HUES48 (cell line): ENCODE measurements around the gene RAPGEF4.

Experiments
- H3K27ac ChIP-seq: one replicate; pipeline ENCODE4 v1.7.0; 2013; ENCODE audit warnings: low read depth, low read length, inconsistent platforms
- H3K27me3 ChIP-seq: 2 replicates; pipeline ENCODE4 v1.6.1; 2013; ENCODE audit warnings: mild to moderate bottlenecking, low read length; ENCODE audit not compliant: control insufficient read depth, insufficient read depth
- H3K36me3 ChIP-seq: 2 replicates; pipeline ENCODE4 v1.6.1; 2013; ENCODE audit warnings: low read length; ENCODE audit not compliant: control insufficient read depth, insufficient read depth
- H3K4me1 ChIP-seq: 2 replicates; pipeline ENCODE4 v1.6.1; 2013; ENCODE audit warnings: mild to moderate bottlenecking, low read length; ENCODE audit not compliant: control insufficient read depth, insufficient read depth
- H3K4me3 ChIP-seq: 2 replicates; pipeline ENCODE4 v1.5.1; 2013; ENCODE audit warnings: mild to moderate bottlenecking, low read depth, low read length
- H3K9ac ChIP-seq: 2 replicates; pipeline ENCODE4 v1.6.1; 2013; ENCODE audit warnings: mild to moderate bottlenecking, low read depth, low read length, moderate library complexity
- H3K9me3 ChIP-seq: 2 replicates; pipeline ENCODE4 v1.6.1; 2013; ENCODE audit warnings: low read length; ENCODE audit not compliant: control insufficient read depth, insufficient read depth

Gene RAPGEF4

DNA sequence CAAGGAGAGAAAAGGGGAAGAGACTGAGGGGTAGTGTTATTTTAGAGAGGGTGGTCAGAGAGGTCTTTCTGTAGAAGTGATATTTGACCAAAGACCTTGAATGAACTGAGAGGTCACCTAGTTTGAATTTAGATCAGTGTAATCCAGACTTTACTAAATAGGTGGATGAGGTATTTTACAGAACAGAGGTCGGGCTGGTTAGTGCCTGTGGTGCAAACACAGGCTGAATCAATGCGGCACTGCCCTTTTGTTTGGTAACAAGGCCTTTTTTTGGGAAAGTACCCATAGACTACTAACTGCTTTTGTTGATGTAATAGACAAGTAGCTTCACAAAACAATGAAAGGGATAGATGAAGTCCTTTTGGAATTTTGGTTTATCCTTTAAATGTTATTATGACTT lies 15.9 kb downstream of the RAPGEF4 start:
- H3K36me3 ChIP-seq = no peaks in the 10 kb centered on the region
- H3K9me3 ChIP-seq = peaks cover 11% of the 10 kb centered on the region; the same call in 1 of the 2 replicates
- no peak overlapping the region for H3K27ac ChIP-seq
- no peaks in the 10 kb centered on the region for H3K4me1 ChIP-seq
- no peak overlapping the region for H3K4me3 ChIP-seq
- H3K27me3 ChIP-seq = no peaks in the 10 kb centered on the region
- no peak overlapping the region for H3K9ac ChIP-seq

- no peaks in the 10 kb centered on the region for H3K27me3 ChIP-seq
- H3K9me3 ChIP-seq = peaks cover 8% of the 10 kb centered on the region; the same call in 1 of the 2 replicates
- no peaks in the 10 kb centered on the region for H3K4me1 ChIP-seq
- no peak overlapping the region for H3K27ac ChIP-seq
- no peak overlapping the region for H3K4me3 ChIP-seq
- no peak overlapping the region for H3K9ac ChIP-seq
- H3K36me3 ChIP-seq = no peaks in the 10 kb centered on the region
Measured at GRCh38 chr2:172753610-172754009, 18.0 kb downstream of the RAPGEF4 start.

GRCh38 chr2:172759441-172759840 lies 23.8 kb downstream of the RAPGEF4 start:
- Histone ChIP-seq H3K27me3 (no peaks in the 10 kb centered on the region), H3K4me3 (no peak overlapping the region), H3K4me1 (no peaks in the 10 kb centered on the region), H3K27ac (no peak overlapping the region), H3K36me3 (no peaks in the 10 kb centered on the region), H3K9me3 (no peaks in the 10 kb centered on the region), H3K9ac (no peak overlapping the region)

DNA sequence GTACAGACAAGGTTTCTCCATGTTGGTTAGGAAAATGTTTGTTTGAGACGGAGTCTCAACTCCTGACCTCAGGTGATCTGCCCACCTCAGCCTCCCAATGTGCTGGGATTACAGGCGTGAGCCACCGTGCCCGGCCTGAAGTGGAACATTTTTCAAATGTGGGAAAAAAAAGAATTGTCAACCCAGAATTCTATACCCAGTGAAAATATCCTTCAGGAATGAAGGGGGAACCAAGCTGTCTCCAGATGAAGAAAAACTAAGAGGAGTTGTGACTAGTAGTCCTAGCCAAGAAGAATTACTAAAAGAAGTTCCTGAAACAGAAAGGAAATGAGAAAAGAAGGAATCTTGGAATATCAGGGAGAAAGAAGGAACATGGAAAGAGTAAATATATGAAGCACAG lies 25.7 kb downstream of the RAPGEF4 start:
- H3K9me3 ChIP-seq = no peaks in the 10 kb centered on the region
- no peaks in the 10 kb centered on the region for H3K4me1 ChIP-seq
- no peak overlapping the region for H3K4me3 ChIP-seq
- H3K36me3 ChIP-seq = no peaks in the 10 kb centered on the region
- H3K27ac ChIP-seq = no peak overlapping the region
- no peak overlapping the region for H3K9ac ChIP-seq
- no peaks in the 10 kb centered on the region for H3K27me3 ChIP-seq

GRCh38 chr2:172762574-172762973 lies 26.9 kb downstream of the RAPGEF4 start:
- H3K4me3 ChIP-seq = no peak overlapping the region
- H3K4me1 ChIP-seq = no peaks in the 10 kb centered on the region
- H3K9me3 ChIP-seq = no peaks in the 10 kb centered on the region
- H3K9ac ChIP-seq = no peak overlapping the region
- no peaks in the 10 kb centered on the region for H3K27me3 ChIP-seq
- no peak overlapping the region for H3K27ac ChIP-seq
- no peaks in the 10 kb centered on the region for H3K36me3 ChIP-seq

DNA sequence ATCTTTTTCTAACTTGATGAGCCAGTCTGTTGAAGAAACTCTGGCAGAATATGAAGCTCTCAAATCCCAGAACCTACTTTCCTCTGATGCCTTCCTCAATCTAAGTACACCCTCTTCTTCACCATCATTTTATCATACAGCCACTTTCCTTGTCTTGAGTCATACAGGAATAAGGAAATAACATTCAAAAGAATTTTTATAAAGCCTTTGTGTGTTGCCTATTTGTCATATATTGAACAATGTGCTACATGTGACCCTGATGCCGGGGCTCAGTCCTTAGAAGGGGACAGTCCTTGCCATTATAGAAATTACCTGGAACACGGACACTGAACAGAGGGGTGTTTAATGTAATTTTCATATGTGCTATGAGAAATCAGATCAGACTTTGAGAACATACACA lies 27.4 kb downstream of the RAPGEF4 start:
- Histone ChIP-seq H3K9ac (no peak overlapping the region), H3K4me3 (no peak overlapping the region), H3K4me1 (no peaks in the 10 kb centered on the region), H3K27me3 (no peaks in the 10 kb centered on the region), H3K27ac (no peak overlapping the region), H3K9me3 (no peaks in the 10 kb centered on the region), H3K36me3 (no peaks in the 10 kb centered on the region)

GRCh38 chr2:172765662-172766061 lies 30.0 kb downstream of the RAPGEF4 start:
- no peak overlapping the region for H3K9ac ChIP-seq
- H3K27ac ChIP-seq = no peak overlapping the region
- H3K4me3 ChIP-seq = no peak overlapping the region
- H3K36me3 ChIP-seq = no peaks in the 10 kb centered on the region
- H3K9me3 ChIP-seq = no peaks in the 10 kb centered on the region
- no peaks in the 10 kb centered on the region for H3K27me3 ChIP-seq
- no peaks in the 10 kb centered on the region for H3K4me1 ChIP-seq

DNA sequence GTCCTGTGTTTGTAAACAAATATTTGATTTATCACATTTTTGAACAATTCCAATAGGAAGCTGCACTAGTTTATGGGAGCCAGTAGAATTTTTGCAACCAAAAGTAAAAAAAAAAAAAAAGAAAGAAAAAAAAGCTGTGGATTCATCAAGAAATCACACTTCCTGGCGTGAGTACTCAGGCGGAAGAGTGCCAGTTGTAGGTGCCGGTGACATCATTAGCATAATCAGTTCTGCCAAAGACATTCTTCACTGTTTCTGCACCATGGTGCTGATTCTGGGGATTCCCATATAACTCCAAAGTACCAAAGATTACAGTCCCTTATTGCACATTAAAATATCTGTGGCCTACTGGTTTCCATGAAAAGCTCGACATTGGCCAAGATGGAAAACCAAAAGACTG lies 32.8 kb downstream of the RAPGEF4 start:
- Histone ChIP-seq H3K27ac (no peak overlapping the region), H3K36me3 (no peaks in the 10 kb centered on the region), H3K9me3 (no peaks in the 10 kb centered on the region), H3K4me3 (no peak overlapping the region), H3K9ac (no peak overlapping the region), H3K27me3 (no peaks in the 10 kb centered on the region), H3K4me1 (no peaks in the 10 kb centered on the region)

DNA sequence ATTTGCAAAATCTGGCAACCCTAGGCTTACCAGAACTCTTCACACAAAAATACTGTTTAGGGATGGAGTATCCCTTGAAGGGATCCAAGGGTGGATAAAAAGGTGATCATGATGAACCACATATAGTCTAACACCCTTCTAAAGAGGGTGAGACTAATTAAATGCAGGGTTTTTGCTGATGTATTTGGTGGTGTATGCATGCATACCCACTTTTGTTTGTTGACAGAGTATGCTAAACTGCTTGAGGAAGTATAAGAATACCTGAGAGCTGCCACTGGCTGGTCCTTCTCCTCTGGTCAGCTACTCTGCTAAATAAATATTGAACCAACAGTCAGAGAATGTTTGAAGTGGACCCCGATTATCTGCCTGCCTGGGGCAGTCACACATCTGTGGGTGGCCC lies 34.2 kb downstream of the RAPGEF4 start:
- no peaks in the 10 kb centered on the region for H3K4me1 ChIP-seq
- H3K27ac ChIP-seq = no peak overlapping the region
- H3K27me3 ChIP-seq = no peaks in the 10 kb centered on the region

DNA sequence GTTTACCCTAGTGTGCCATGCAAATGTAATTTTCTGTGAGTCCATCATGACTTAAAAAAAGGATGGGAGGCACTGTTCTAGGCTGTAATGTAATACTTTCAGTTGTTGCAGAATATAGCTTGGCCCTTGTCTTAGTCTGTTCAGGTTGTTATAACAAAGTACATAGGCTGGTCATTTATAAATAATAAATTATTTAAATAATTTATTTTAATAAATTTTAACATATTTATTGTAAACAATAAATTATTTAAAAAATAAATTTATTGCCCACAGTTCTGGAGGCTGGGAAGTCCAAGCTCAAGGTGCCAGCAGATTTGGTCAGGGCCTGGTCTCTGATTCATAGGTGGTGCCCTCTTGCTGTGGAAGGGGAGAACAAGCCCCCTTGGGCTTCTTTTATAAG lies 35.2 kb downstream of the RAPGEF4 start:
- no peak overlapping the region for H3K9ac ChIP-seq
- H3K27ac ChIP-seq = no peak overlapping the region
- H3K4me3 ChIP-seq = no peak overlapping the region
- no peaks in the 10 kb centered on the region for H3K27me3 ChIP-seq
- H3K4me1 ChIP-seq = no peaks in the 10 kb centered on the region
- H3K36me3 ChIP-seq = no peaks in the 10 kb centered on the region
- no peaks in the 10 kb centered on the region for H3K9me3 ChIP-seq

More for the DNA sequence above, 34.2 kb downstream of the RAPGEF4 start:
- Histone ChIP-seq H3K4me3 (no peak overlapping the region), H3K36me3 (no peaks in the 10 kb centered on the region), H3K9me3 (no peaks in the 10 kb centered on the region), H3K9ac (no peak overlapping the region)

DNA sequence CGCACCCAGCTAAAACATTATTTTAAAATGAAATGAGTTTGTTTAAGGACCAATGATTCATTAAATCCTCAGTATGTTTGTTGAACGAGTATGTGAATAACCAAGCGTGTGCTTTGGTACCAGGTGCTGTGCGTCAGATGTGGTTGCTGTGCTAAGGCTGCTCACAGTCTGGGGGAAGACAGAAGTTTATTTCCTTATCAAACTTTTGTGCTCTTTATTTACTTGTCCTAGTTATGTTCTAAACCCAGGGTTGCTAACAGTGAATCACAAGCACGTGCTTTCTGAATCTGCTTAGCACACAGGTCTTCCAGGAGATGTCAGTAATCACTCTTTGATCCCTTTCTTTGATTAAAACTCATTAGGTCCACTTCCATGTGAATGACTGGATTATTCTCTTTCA lies 37.0 kb downstream of the RAPGEF4 start:
- H3K4me1 ChIP-seq = no peaks in the 10 kb centered on the region
- H3K36me3 ChIP-seq = no peaks in the 10 kb centered on the region
- H3K9ac ChIP-seq = no peak overlapping the region
- H3K9me3 ChIP-seq = no peaks in the 10 kb centered on the region
- H3K4me3 ChIP-seq = no peak overlapping the region
- no peaks in the 10 kb centered on the region for H3K27me3 ChIP-seq
- H3K27ac ChIP-seq = no peak overlapping the region

DNA sequence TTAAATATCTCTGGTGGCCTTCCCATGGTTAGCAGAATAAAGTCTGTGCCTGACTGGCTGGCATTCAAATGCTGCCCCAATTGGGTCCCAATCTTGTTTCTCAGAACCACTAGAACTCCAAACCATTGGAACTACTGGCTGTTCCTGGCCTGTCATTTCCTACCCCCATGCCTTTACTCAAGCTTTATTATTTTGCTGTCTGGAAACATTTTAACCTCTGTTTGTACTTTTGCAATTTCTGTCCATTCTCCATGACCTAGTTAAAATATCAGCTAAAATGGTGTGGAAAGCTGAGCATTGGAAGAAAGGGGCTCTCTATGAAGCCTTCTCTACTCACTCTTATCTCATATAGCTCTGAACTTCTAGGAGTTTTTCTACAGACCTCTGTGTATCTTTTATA lies 38.7 kb downstream of the RAPGEF4 start:
- no peak overlapping the region for H3K9ac ChIP-seq
- no peaks in the 10 kb centered on the region for H3K36me3 ChIP-seq
- no peaks in the 10 kb centered on the region for H3K9me3 ChIP-seq
- H3K4me3 ChIP-seq = no peak overlapping the region
- no peaks in the 10 kb centered on the region for H3K27me3 ChIP-seq
- H3K4me1 ChIP-seq = no peaks in the 10 kb centered on the region
- H3K27ac ChIP-seq = no peak overlapping the region
